PFSK-1 (cell line): Measurements from ENCODE around the gene MGLL.

Experiments used
- FOXP2 ChIP-seq: optimal IDR thresholded peaks from 2 replicates; pipeline ENCODE3; 2011; ENCODE audit warnings: borderline replicate concordance, control low read depth, inconsistent platforms; ENCODE audit not compliant: insufficient read depth; ENCODE audit errors: extremely low read length, extremely low read depth
- POLR2AphosphoS5 ChIP-seq: IDR thresholded peaks from 2 replicates; pipeline ENCODE4 v1.6.1; 2012; ENCODE audit warnings: low read depth, mild to moderate bottlenecking, control low read depth, low read length, moderate library complexity
- SIN3A ChIP-seq: IDR thresholded peaks from 2 replicates; pipeline ENCODE4 v1.6.1; 2012; ENCODE audit warnings: mild to moderate bottlenecking, low read length, moderate library complexity, borderline replicate concordance; ENCODE audit not compliant: insufficient read depth
- TAF1 ChIP-seq: IDR thresholded peaks from 2 replicates; pipeline ENCODE4 v1.6.1; 2012; ENCODE audit warnings: low read length, control low read depth, borderline replicate concordance; ENCODE audit not compliant: insufficient read depth
- TF ChIP-seq, protein P1 (sequence below), 2 experiments: IDR thresholded peaks; 2 replicates each; pipeline versions ENCODE4 v1.6.1 to v1.8.0; 2011 to 2012; ENCODE audit warnings: low read depth in 2 of 2, low read length in 2 of 2, control low read depth in 1 of 2, inconsistent platforms in 1 of 2, mild to moderate bottlenecking in 1 of 2, moderate library complexity in 1 of 2; ENCODE audit not compliant: insufficient read depth in 1 of 2

MGLL gene

DNA sequence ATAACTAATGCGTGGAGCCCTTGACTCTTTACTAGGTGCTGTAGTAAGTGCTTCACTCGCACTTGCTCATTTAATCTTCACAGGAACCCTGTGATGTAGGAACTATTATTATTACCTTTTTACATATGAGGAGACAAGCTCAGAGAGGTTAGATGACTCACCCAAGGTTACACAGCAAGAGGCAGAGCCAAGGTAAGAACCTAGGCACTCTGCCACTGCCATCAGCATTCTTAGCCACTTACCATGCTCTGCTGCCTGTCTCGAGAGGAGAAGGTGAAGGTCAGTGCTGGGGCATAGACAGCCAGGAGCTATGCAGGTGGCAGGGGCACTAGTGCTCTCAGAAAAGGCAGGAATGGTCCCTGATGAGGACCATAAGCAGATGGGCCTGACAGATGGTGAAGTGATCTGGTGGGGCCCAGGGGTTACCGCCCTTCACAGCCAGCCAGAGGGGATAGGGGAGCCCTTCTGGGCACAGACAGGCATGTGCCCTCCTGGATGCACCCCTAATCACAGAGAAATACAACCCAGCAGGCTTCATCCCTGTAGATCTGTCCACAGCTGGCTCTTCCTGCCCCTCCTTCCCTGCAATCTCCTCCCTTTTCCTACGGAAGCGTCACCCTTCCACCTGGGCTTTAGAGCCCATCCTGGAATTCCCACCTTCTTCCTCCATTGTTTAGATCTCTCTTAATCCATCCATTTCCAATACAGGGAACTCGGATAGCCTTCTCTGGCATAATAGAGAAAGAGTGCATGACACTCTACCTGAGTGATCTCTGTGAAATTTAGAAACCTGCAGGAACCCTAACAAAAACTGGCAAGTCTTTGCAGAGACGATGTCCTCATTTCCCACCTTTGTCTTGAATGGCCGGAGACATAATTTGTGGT, 122.7 kb downstream of the MGLL start:
- TF ChIP-seq, protein P1, sequence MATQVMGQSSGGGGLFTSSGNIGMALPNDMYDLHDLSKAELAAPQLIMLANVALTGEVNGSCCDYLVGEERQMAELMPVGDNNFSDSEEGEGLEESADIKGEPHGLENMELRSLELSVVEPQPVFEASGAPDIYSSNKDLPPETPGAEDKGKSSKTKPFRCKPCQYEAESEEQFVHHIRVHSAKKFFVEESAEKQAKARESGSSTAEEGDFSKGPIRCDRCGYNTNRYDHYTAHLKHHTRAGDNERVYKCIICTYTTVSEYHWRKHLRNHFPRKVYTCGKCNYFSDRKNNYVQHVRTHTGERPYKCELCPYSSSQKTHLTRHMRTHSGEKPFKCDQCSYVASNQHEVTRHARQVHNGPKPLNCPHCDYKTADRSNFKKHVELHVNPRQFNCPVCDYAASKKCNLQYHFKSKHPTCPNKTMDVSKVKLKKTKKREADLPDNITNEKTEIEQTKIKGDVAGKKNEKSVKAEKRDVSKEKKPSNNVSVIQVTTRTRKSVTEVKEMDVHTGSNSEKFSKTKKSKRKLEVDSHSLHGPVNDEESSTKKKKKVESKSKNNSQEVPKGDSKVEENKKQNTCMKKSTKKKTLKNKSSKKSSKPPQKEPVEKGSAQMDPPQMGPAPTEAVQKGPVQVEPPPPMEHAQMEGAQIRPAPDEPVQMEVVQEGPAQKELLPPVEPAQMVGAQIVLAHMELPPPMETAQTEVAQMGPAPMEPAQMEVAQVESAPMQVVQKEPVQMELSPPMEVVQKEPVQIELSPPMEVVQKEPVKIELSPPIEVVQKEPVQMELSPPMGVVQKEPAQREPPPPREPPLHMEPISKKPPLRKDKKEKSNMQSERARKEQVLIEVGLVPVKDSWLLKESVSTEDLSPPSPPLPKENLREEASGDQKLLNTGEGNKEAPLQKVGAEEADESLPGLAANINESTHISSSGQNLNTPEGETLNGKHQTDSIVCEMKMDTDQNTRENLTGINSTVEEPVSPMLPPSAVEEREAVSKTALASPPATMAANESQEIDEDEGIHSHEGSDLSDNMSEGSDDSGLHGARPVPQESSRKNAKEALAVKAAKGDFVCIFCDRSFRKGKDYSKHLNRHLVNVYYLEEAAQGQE (IDR thresholded peaks at IDR 0.05; ENCODE audit: insufficient read depth in 1 of 2, low read depth in 2 of 2, low read length in 2 of 2), result no peak

DNA sequence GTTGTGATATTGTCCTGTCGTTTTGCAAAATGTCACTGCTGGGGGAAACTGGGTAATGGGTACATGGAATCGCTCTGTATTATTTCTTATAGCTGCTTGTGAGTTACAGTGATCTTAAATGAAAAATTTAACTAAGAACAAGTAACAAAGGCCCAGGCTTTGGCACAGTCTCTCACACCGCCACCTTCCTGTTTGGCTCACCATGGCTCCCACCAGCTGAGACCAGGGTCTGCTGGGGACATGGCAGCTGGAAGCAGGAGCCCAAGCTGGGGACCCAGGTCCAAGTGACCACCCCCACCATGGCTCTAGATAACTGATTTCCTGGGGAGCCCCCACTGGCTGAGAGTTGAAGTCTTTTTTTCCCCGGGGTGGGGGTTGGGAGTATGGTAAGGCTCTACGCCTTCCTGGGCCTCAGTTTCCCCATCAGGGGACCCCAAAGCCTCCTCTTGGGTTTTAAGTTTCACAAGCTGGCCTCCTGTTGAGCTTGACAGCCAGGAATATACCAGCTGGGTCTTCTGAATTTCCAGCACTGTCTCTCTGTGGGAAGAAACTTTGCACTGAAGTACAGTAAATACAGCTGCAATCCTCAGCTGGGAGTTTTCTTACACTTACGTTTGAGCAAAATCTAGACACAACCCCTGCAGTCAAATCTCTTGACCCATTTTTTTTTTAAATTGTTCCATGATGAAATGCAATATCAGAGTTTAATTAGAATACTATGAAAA, 123.5 kb downstream of the MGLL start:
- TF ChIP-seq, protein P1 (IDR thresholded peaks at IDR 0.05; ENCODE audit: insufficient read depth in 1 of 2, low read depth in 2 of 2, low read length in 2 of 2), result no peak
- TF ChIP-seq POLR2AphosphoS5 (no peak), FOXP2 (no peak), SIN3A (no peak), TAF1 (no peak)

DNA sequence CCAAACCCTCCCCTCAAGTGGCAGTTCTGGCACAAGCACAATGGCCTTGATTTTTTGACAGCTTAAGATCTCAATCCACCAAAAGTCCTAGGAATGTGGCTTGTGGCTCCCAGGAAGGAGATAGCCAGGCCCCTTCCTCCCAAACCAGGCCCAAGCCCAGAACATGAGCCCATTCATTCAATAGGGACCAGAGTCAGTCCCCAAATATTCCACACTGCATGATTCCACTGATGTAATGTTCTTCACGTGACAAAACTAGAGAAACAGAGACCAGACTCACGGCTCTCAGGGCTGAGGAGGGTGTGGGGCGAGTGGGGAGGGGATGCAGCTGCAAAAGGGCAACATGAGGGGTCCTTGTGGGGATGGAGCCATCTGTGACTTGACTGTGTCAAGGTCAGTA, 124.0 kb downstream of the MGLL start:
- TF ChIP-seq TAF1, result no peak
- TF ChIP-seq POLR2AphosphoS5, result no peak
- TF ChIP-seq FOXP2, result no peak
- no peak for TF ChIP-seq SIN3A
- TF ChIP-seq, protein P1 (IDR thresholded peaks at IDR 0.05; ENCODE audit: insufficient read depth in 1 of 2, low read depth in 2 of 2, low read length in 2 of 2), result no peak

DNA sequence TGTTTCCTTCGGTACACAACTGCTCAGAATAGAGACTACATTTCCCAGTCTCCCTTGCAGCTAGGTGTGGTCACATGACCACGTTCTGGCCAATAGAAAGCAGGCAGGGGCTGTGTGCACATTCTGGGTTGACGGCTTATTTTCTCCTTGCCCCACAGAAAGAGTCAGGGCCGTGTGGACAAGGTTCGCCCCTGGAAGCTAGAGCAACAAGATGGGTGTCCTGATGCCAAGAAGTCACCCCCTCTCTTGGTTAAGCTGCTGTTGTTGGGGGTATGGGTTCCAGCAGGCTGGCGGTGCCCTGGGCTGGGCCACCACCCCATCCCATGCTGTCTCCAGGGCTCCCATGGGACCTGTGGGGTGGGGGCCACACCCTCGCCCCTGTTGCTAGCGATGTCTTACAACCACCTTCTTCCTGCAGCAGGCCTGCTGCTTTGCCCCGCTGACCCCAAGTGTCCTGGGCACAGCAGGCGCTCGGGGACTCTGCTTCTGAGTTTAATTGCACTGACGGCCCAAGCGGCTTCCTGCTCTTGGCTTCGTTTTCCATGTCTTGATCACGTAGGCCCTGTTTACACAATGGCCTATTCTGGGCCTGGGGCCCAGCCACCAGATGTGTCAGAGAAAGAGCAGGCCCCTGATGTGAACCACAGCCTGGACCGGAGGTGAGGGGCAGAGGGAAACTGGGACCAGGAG, 124.6 kb downstream of the MGLL start:
- no peak for TF ChIP-seq POLR2AphosphoS5
- no peak for TF ChIP-seq TAF1
- TF ChIP-seq SIN3A, result no peak
- TF ChIP-seq, protein P1 (IDR thresholded peaks at IDR 0.05; ENCODE audit: insufficient read depth in 1 of 2, low read depth in 2 of 2, low read length in 2 of 2), result no peak
- peak; percentile 64 for TF ChIP-seq FOXP2
